Testis (tissue), 2 donors: ENCODE data around the gene PLCL2.

Experiments
- CTCF ChIP-seq, 3 experiments: fragments of 450-650 bp in 2 of 3; fragments of 200-600 bp in 1 of 3; sonication (generic) in 1 of 3; IDR thresholded peaks; one replicate each; pipeline ENCODE4 v1.5.1; 2016 to 2019; ENCODE audit warnings: antibody characterized with exemption in 3 of 3, mild to moderate bottlenecking in 2 of 3, moderate library complexity in 1 of 3
- POLR2A ChIP-seq: fragments of 450-650 bp; IDR thresholded peaks from one replicate; pipeline ENCODE4 v1.6.1; 2017; ENCODE audit warnings: antibody characterized with exemption, mild to moderate bottlenecking, moderate library complexity

DNA sequence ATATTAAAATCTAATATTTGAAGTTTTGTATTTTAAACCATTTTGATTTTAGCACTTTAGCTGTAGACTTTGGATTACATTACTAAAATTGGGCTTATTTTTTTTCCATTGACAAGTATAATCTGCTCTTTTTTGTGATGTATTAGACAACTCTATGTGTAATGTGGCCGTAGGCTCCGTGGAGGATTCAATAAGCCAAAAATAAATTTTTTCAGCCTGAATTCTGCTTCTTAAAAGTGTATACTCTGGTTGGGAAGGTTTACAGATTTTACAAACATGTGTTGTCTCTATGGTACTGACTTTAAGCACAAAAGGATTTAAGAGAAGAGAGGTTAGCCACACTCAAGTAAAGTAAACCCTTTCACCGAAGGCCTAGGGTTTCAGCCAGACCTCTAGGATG lies 110.8 kb downstream of the PLCL2 start:
- TF ChIP-seq CTCF (IDR thresholded peaks at IDR 0.05) (no peak), POLR2A (no peak)
